Islet of Langerhans (tissue), 1 donor: ENCODE data around the gene GRIFIN.

Experiments
- FAIRE-seq: peaks from one replicate; lab custom pipeline; 2011; peaks lifted over from hg19 to GRCh38; lab: Jason Lieb, UNC

The GRIFIN gene

GRCh38 chr7:2512179-2512661 lies 36.0 kb upstream of the GRIFIN start:
- no peak for FAIRE-seq

GRCh38 chr7:2511769-2512168 lies 35.6 kb upstream of the GRIFIN start:
- no peak for FAIRE-seq

- FAIRE-seq, result no peak
Observed at GRCh38 chr7:2510909-2511768, 34.9 kb upstream of the GRIFIN start.

GRCh38 chr7:2510130-2510776 lies 34.1 kb upstream of the GRIFIN start:
- no peak for FAIRE-seq

- FAIRE-seq, result no peak
Observed at GRCh38 chr7:2509298-2509906, 33.2 kb upstream of the GRIFIN start.

- no peak for FAIRE-seq
Observed at GRCh38 chr7:2508327-2509215, 32.4 kb upstream of the GRIFIN start.

GRCh38 chr7:2507917-2508306 lies 31.7 kb upstream of the GRIFIN start:
- FAIRE-seq, result no peak

GRCh38 chr7:2507208-2507916 lies 31.2 kb upstream of the GRIFIN start:
- FAIRE-seq, result no peak

- FAIRE-seq, result no peak
Observed at GRCh38 chr7:2505401-2505800, 29.2 kb upstream of the GRIFIN start.

GRCh38 chr7:2504889-2505375 lies 28.7 kb upstream of the GRIFIN start:
- no peak for FAIRE-seq

GRCh38 chr7:2504128-2504888 lies 28.1 kb upstream of the GRIFIN start:
- no peak for FAIRE-seq

- FAIRE-seq, result no peak
Observed at GRCh38 chr7:2503056-2503941, 27.1 kb upstream of the GRIFIN start.

GRCh38 chr7:2502647-2502966 lies 26.4 kb upstream of the GRIFIN start:
- no peak for FAIRE-seq

GRCh38 chr7:2501947-2502646 lies 25.9 kb upstream of the GRIFIN start:
- FAIRE-seq, result no peak

GRCh38 chr7:2500701-2501100 lies 24.5 kb upstream of the GRIFIN start:
- no peak for FAIRE-seq

GRCh38 chr7:2499719-2500430 lies 23.7 kb upstream of the GRIFIN start:
- no peak for FAIRE-seq

GRCh38 chr7:2499181-2499580 lies 23.0 kb upstream of the GRIFIN start:
- no peak for FAIRE-seq

- FAIRE-seq, result no peak
Observed at GRCh38 chr7:2498708-2499107, 22.5 kb upstream of the GRIFIN start.
